K562 (cell line): ENCODE results near the gene ZNF284. TPM values are rescaled to one million over a fixed set of nuclear protein-coding genes. Genes with fewer than 3 reads are reported as not detected.
A peak's percentile ranks its signal among the peaks of the same experiment; 100 is the strongest.

Experiments
- CBX8 ChIP-seq: fragments of 200-600 bp; sonication (generic); IDR thresholded peaks from 2 replicates; pipeline ENCODE4 v1.6.1; 2012; ENCODE audit warnings: borderline replicate concordance, mixed run types, low read depth, mild to moderate bottlenecking, moderate library complexity, mixed read lengths, low read length, control low read depth, inconsistent platforms; ENCODE audit not compliant: poor library complexity, severe bottlenecking; ENCODE audit errors: extremely low read depth
- CTCFL ChIP-seq: IDR thresholded peaks from 2 replicates; pipeline ENCODE4 v1.6.1; 2011; ENCODE audit warnings: borderline replicate concordance, low read depth, mild to moderate bottlenecking, moderate library complexity, low read length; ENCODE audit not compliant: insufficient read depth, poor library complexity, severe bottlenecking
- CXXC5 ChIP-seq: fragments of 250-450 bp; sonication (Bioruptor Pico); IDR thresholded peaks from 2 replicates; pipeline ENCODE4 v1.8.0; 2022; ENCODE audit warnings: inconsistent platforms, mild to moderate bottlenecking, moderate library complexity
- DIDO1 ChIP-seq: fragments of 450-650 bp; IDR thresholded peaks from 2 replicates; pipeline ENCODE4 v1.6.1; 2016; ENCODE audit warnings: low read depth, missing biosample characterization, missing genetic modification characterization
- E4F1 ChIP-seq: fragments of 250-450 bp; sonication (Bioruptor Pico); IDR thresholded peaks from 2 replicates; pipeline ENCODE4 v1.5.0; 2021; ENCODE audit warnings: mild to moderate bottlenecking, borderline replicate concordance
- ETV1 ChIP-seq: fragments of 450-650 bp; conservative IDR thresholded peaks from 2 replicates; pipeline ENCODE4 v1.6.1; 2016; ENCODE audit warnings: missing genetic modification characterization, control low read depth, low read depth, missing compliant biosample characterization
- HMG20A ChIP-seq: fragments of 450-650 bp; formaldehyde crosslinking; conservative IDR thresholded peaks from 2 replicates; pipeline ENCODE4 v1.4.0; 2020; ENCODE audit warnings: mild to moderate bottlenecking, mixed read lengths
- JUN ChIP-seq, 2 experiments: sonication (generic) in 1 of 2; formaldehyde crosslinking in 1 of 2; IDR thresholded peaks; 2 replicates each; pipeline versions ENCODE4 v1.6.1 to v1.8.0; 2012 to 2022; ENCODE audit warnings: borderline replicate concordance in 2 of 2, mild to moderate bottlenecking in 2 of 2, improper control_type of control experiment in 1 of 2, low read depth in 1 of 2, low read length in 1 of 2, missing genetic modification reagents in 1 of 2
- SAFB ChIP-seq: fragments of 200-400 bp; formaldehyde crosslinking; IDR thresholded peaks from 2 replicates; pipeline ENCODE4 v1.6.1; 2017; ENCODE audit warnings: low read depth, low read length, borderline replicate concordance
- SMARCE1 ChIP-seq: fragments of 450-650 bp; IDR thresholded peaks from 2 replicates; pipeline ENCODE4 v1.7.1; 2016; ENCODE audit warnings: mild to moderate bottlenecking
- SMC3 ChIP-seq: conservative IDR thresholded peaks from 2 replicates; pipeline ENCODE4 v1.6.1; 2011; ENCODE audit warnings: low read depth, low read length, improper control_type of control experiment; ENCODE audit not compliant: insufficient read depth
- SRSF3 ChIP-seq: fragments of 200-400 bp; formaldehyde crosslinking; IDR thresholded peaks from 2 replicates; pipeline ENCODE4 v1.6.1; 2016; ENCODE audit warnings: mild to moderate bottlenecking, low read length, moderate library complexity; ENCODE audit not compliant: insufficient read depth
- TAL1 ChIP-seq: fragments of 450-650 bp; IDR thresholded peaks from 2 replicates; pipeline ENCODE4 v1.6.1; 2016; ENCODE audit warnings: mild to moderate bottlenecking
- THRAP3 ChIP-seq: fragments of 450-650 bp; IDR thresholded peaks from 2 replicates; pipeline ENCODE4 v1.6.1; 2016; ENCODE audit warnings: mild to moderate bottlenecking, inconsistent platforms, borderline replicate concordance
- XRCC3 ChIP-seq: fragments of 450-650 bp; IDR thresholded peaks from 2 replicates; pipeline ENCODE4 v1.6.1; 2017; ENCODE audit warnings: mild to moderate bottlenecking, moderate library complexity
- YBX1 ChIP-seq: fragments of 450-650 bp; IDR thresholded peaks from 2 replicates; pipeline ENCODE4 v1.7.1; 2016; ENCODE audit warnings: mild to moderate bottlenecking
- ZBTB43 ChIP-seq: sonication (generic); formaldehyde crosslinking; IDR thresholded peaks from 2 replicates; pipeline ENCODE4 v1.8.0; 2023; ENCODE audit warnings: mild to moderate bottlenecking, missing genetic modification reagents
- polyA plus RNA-seq, 8 experiments: library from polyadenylated mRNA; depleted of rRNA in 4 of 8; stranded (reverse) in 5 of 8; unstranded in 3 of 8; fragments of >200 nt; fragmentation: Nextera tagmentation in 2 of 8; fragmentation: Illumina TruSeq in 1 of 8; extraction: Ambion mirVana in 2 of 8; extraction: Trizol in 1 of 8; gene quantifications; 2 replicates each; pipeline versions ENCODE4 v1.2.1 to v1.2.3, GENCODE V29; 2011 to 2014; ENCODE audit warnings: inconsistent platforms in 1 of 8, missing spikeins in 1 of 8
- total RNA-seq, 7 experiments: library from RNA; depleted of rRNA in 6 of 7; stranded (reverse); fragments of >200 nt in 6 of 7; fragmentation: Illumina TruSeq in 2 of 7; extraction: Trizol in 2 of 7; gene quantifications; 2 replicates each; pipeline versions ENCODE4 v1.2.1 to v1.2.3, GENCODE V29; 2011 to 2021; ENCODE audit warnings: low replicate concordance in 1 of 7

Gene ZNF284
- total and polyA plus RNA-seq, 9 of the 15 experiments (the other 6 are each of a cell fraction or from before 2014, with no cell fraction given): 0.07 to 0.24 (median 0.20) TPM

GRCh38 chr19:44051650-44052402 is 20.1 kb upstream of the ZNF284 start, which contains the start of gene ZNF223 (continued):
- TF ChIP-seq ZBTB43 (CRISPR knock-in tag) (no peak), ETV1 (tag) (peak; percentile 5; the same call in 1 of the 2 replicates), SMARCE1 (no peak), HMG20A (no peak), XRCC3 (no peak), THRAP3 (no peak), CTCFL (no peak), CBX8 (no peak), SAFB (no peak), TAL1 (no peak), DIDO1 (tag) (peak; percentile 5; the same call in 1 of the 2 replicates), SMC3 (no peak), E4F1 (no peak), JUN (IDR thresholded peaks at IDR 0.05; ENCODE audit: borderline replicate concordance, low read depth, low read length) (no peak), JUN (CRISPR knock-in tag; IDR thresholded peaks at IDR 0.05; ENCODE audit: borderline replicate concordance) (no peak), CXXC5 (CRISPR knock-in tag) (0 out of 2 replicates have a peak, but pooled peaks have one; percentile 40), SRSF3 (no peak), YBX1 (no peak)
